Parathyroid adenoma (tissue), 2 donors: Measurements from ENCODE around the gene CDH4.
"Not testable (repeated sequence)": the region's sequence is repeated elsewhere in the genome, so short reads cannot be mapped to it uniquely, and the experiment has no call there.

Experiments
- H2AFZ ChIP-seq: fragments of 300-600 bp; sonication (generic); one replicate; pipeline ENCODE4 v1.7.0; 2017; ENCODE audit warnings: antibody characterized with exemption, mild to moderate bottlenecking
- H3K27ac ChIP-seq: fragments of 300-600 bp; sonication (generic); one replicate; pipeline ENCODE4 v1.7.0; 2017
- H3K27me3 ChIP-seq: fragments of 300-600 bp; sonication (generic); one replicate; pipeline ENCODE4 v1.7.0; 2017; ENCODE audit warnings: low read length; ENCODE audit not compliant: control insufficient read depth, insufficient read depth
- H3K36me3 ChIP-seq: fragments of 300-600 bp; sonication (generic); one replicate; pipeline ENCODE4 v1.7.0; 2017; ENCODE audit warnings: low read length; ENCODE audit not compliant: control insufficient read depth, insufficient read depth
- H3K4me1 ChIP-seq: fragments of 300-600 bp; sonication (generic); one replicate; pipeline ENCODE4 v1.7.0; 2017; ENCODE audit warnings: control low read depth
- H3K4me2 ChIP-seq: fragments of 300-600 bp; sonication (generic); one replicate; pipeline ENCODE4 v1.7.0; 2017; ENCODE audit warnings: low read length
- H3K4me3 ChIP-seq: fragments of 300-600 bp; sonication (generic); one replicate; pipeline ENCODE4 v1.7.0; 2017; ENCODE audit warnings: low read depth, low read length
- H3K79me2 ChIP-seq: fragments of 300-600 bp; sonication (generic); one replicate; pipeline ENCODE4 v1.7.0; 2017; ENCODE audit warnings: control low read depth
- H3K9ac ChIP-seq: fragments of 300-600 bp; sonication (generic); one replicate; pipeline ENCODE4 v1.7.0; 2017; ENCODE audit warnings: mild to moderate bottlenecking
- H3K9me3 ChIP-seq: fragments of 300-600 bp; sonication (generic); one replicate; pipeline ENCODE4 v1.7.0; 2017; ENCODE audit warnings: low read length; ENCODE audit not compliant: control insufficient read depth
- CTCF ChIP-seq: fragments of 300-600 bp; sonication (generic); IDR thresholded peaks from one replicate; pipeline ENCODE4 v1.7.0; 2017; ENCODE audit warnings: antibody characterized with exemption, mild to moderate bottlenecking
- donor health status: primary hyperparathyroidism.

Gene CDH4

DNA sequence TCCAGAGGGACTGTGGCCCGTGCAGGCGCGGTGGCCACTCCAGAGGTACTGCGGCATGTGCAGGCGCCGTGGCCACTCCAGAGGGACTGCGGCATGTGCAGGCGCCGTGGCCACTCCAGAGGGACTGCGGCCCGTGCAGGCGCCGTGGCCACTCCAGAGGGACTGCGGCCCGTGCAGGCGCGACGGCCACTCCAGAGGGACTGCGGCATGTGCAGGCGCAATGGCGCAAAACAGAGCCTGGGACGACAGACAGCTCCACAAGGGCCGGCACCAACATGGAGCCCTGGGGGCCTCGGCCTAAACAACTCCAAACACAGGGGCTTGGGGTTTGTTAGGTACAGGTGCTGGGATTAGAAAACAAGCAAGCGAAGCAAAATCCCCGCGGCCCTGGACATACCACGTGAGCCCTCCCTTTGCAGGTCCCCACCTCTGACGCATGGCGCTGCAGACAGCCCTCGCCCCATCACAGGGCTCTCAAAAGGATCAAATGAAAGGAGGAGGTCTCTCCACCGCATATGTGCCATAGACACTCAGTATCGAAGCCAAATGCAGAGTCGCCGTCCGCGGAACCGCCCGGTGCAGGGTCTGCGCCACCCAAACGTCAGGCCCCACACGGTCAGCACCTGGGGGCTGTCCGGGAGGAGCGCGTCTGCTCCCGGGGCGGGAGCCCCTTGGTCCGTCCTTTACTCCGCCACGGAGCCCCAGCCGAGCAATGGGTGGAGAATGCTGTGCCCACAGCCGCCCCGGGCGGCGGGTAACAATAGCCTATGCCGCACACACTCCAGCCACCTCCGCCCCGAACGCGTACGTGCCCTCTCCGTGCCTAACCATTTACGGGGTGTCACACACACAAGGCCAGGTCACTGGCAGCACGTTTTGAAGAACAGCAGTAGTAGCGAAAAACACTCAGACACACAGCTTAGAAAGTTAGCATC is 727.9 kb downstream of the CDH4 start:
- H3K4me1 ChIP-seq = no peaks in the 10 kb centered on the region
- no peaks in the 10 kb centered on the region for H3K27me3 ChIP-seq
- peaks cover 16% of the 10 kb centered on the region for H3K79me2 ChIP-seq
- H2AFZ ChIP-seq = no peak overlapping the region
- no peak overlapping the region for H3K4me2 ChIP-seq
- no peak overlapping the region for H3K27ac ChIP-seq
- H3K36me3 ChIP-seq = no peaks in the 10 kb centered on the region
- no peak overlapping the region for H3K9ac ChIP-seq
- no peak for TF ChIP-seq CTCF
- H3K4me3 ChIP-seq = no peak overlapping the region
- no peaks in the 10 kb centered on the region for H3K9me3 ChIP-seq

GRCh38 chr20:61980647-61981583 is 728.9 kb downstream of the CDH4 start:
- no peak overlapping the region for H3K4me2 ChIP-seq
- H3K27ac ChIP-seq = no peak overlapping the region
- H2AFZ ChIP-seq = no peak overlapping the region
- no peak for TF ChIP-seq CTCF
- H3K4me3 ChIP-seq = no peak overlapping the region
- no peak overlapping the region for H3K9ac ChIP-seq
- no peaks in the 10 kb centered on the region for H3K27me3 ChIP-seq
- no peaks in the 10 kb centered on the region for H3K4me1 ChIP-seq
- no peaks in the 10 kb centered on the region for H3K36me3 ChIP-seq
- H3K79me2 ChIP-seq = peaks cover 16% of the 10 kb centered on the region
- no peaks in the 10 kb centered on the region for H3K9me3 ChIP-seq

GRCh38 chr20:61981691-61982090 is 729.6 kb downstream of the CDH4 start:
- not testable (repeated sequence) for H3K9ac ChIP-seq, H3K27ac ChIP-seq, H3K27me3 ChIP-seq, H3K36me3 ChIP-seq, H3K4me1 ChIP-seq, H3K9me3 ChIP-seq, H2AFZ ChIP-seq, H3K4me2 ChIP-seq, H3K4me3 ChIP-seq
- peaks cover 16% of the 10 kb centered on the region for H3K79me2 ChIP-seq

DNA sequence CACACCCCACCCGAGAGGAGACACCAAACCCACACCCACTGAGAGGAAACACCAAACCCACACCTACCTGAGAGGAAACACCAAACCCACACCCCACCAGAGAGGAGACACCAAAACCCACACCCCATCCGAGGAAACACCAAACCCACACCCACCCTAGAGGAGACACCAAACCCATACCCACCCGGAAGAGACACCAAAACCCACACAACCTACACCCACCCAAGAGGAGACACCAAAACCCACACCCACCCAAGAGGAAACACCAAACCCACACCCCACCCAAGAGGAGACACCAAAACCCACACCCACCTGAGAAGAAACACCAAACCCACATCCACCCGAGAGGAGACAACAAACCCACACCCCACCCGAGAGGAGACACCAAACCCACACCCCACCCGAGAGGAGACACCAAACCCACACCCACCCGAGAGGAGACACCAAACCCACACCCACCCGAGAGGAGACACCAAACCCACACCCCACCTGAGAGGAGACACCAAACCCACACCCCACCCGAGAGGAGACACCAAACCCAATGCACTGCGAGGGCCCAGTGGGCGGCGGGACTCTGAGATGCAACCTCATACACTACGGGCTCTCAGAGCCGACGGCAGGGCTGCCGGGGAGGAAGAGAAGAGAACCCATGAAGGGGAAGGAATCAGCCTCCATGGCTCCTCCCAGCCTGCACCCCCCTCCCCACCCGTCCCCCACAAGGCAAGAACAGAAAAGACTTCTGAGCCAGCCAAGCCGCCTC is 730.3 kb downstream of the CDH4 start:
- TF ChIP-seq CTCF = no peak
- Histone ChIP-seq H3K36me3 (no peaks in the 10 kb centered on the region), H3K9me3 (no peaks in the 10 kb centered on the region), H3K27me3 (no peaks in the 10 kb centered on the region), H3K27ac (no peak overlapping the region), H3K79me2 (peaks cover 16% of the 10 kb centered on the region), H3K4me1 (no peaks in the 10 kb centered on the region), H3K4me3 (no peak overlapping the region), H3K4me2 (no peak overlapping the region), H3K9ac (no peak overlapping the region), H2AFZ (no peak overlapping the region)

GRCh38 chr20:61982951-61983315 is 730.9 kb downstream of the CDH4 start:
- Histone ChIP-seq H3K79me2 (peaks cover 16% of the 10 kb centered on the region), H2AFZ (no peak overlapping the region), H3K27me3 (no peaks in the 10 kb centered on the region), H3K27ac (no peak overlapping the region), H3K9ac (no peak overlapping the region), H3K4me3 (no peak overlapping the region), H3K9me3 (no peaks in the 10 kb centered on the region), H3K4me1 (no peaks in the 10 kb centered on the region), H3K4me2 (no peak overlapping the region), H3K36me3 (no peaks in the 10 kb centered on the region)
- no peak for TF ChIP-seq CTCF
